Neural cell (in vitro differentiated cells): ENCODE measurements around the gene CASZ1. TPM values are rescaled to one million over a fixed set of nuclear protein-coding genes. Genes with fewer than 3 reads are reported as not detected.

Source experiments
- H2AFZ ChIP-seq: fragments of 200-600, 300-800 bp; sonication (generic), shearing (Covaris generic); 2 replicates; pipeline ENCODE4 v1.6.0; 2014; ENCODE audit warnings: low read depth, mild to moderate bottlenecking, antibody characterized with exemption, low read length, moderate library complexity
- H3F3A ChIP-seq: fragments of 200-600 bp; shearing (Covaris generic); 2 replicates; pipeline ENCODE4 v1.6.1; 2016; ENCODE audit warnings: mild to moderate bottlenecking, moderate library complexity, mixed read lengths, antibody characterized with exemption, low read length; ENCODE audit not compliant: insufficient read depth, poor library complexity, severe bottlenecking
- H3K27ac ChIP-seq: fragments of 200-600, 300-800 bp; sonication (generic), shearing (Covaris generic); 2 replicates; pipeline ENCODE4 v1.5.1; 2014; ENCODE audit warnings: mild to moderate bottlenecking, low read length, moderate library complexity
- H3K27me3 ChIP-seq: fragments of 300-800, 200-600 bp; sonication (generic), shearing (Covaris generic); 2 replicates; pipeline ENCODE4 v1.6.0; 2014; ENCODE audit warnings: mild to moderate bottlenecking, low read depth, low read length, moderate library complexity; ENCODE audit not compliant: insufficient read depth
- H3K36me3 ChIP-seq: fragments of 300-800, 200-600 bp; sonication (generic), shearing (Covaris generic); 2 replicates; pipeline ENCODE4 v1.5.1; 2014; ENCODE audit warnings: mild to moderate bottlenecking, antibody characterized with exemption, low read length, moderate library complexity; ENCODE audit not compliant: insufficient read depth
- H3K4me2 ChIP-seq: fragments of 300-800, 200-600 bp; sonication (generic), shearing (Covaris generic); 2 replicates; pipeline ENCODE4 v1.6.0; 2014; ENCODE audit warnings: mild to moderate bottlenecking, low read length
- H3K4me3 ChIP-seq: fragments of 300-800, 200-600 bp; sonication (generic), shearing (Covaris generic); 2 replicates; pipeline ENCODE4 v1.5.1; 2014; ENCODE audit warnings: mild to moderate bottlenecking, low read length, moderate library complexity
- H3K79me2 ChIP-seq: fragments of 200-600 bp; shearing (Covaris generic); replicated peaks from 2 replicates; pipeline ENCODE4 v1.6.0; 2014; ENCODE audit warnings: mild to moderate bottlenecking, low read length, moderate library complexity; ENCODE audit not compliant: insufficient read depth
- H3K9ac ChIP-seq: fragments of 300-800, 200-600 bp; sonication (generic), shearing (Covaris generic); 2 replicates; pipeline ENCODE4 v1.6.1; 2016; ENCODE audit warnings: mild to moderate bottlenecking, low read length, mixed read lengths
- H3K9me2 ChIP-seq: fragments of 200-600 bp; shearing (Covaris generic); 2 replicates; pipeline ENCODE4 v1.6.1; 2016; ENCODE audit warnings: mild to moderate bottlenecking, low read length, mixed read lengths; ENCODE audit not compliant: insufficient read depth
- H3K9me3 ChIP-seq: fragments of 200-600, 300-800 bp; sonication (generic), shearing (Covaris generic); 2 replicates; pipeline ENCODE4 v1.6.1; 2016; ENCODE audit warnings: mild to moderate bottlenecking, mixed run types, low read length, moderate library complexity, mixed read lengths
- H4K20me1 ChIP-seq: fragments of 200-600 bp; shearing (Covaris generic); 2 replicates; pipeline ENCODE4 v1.6.1; 2016; ENCODE audit warnings: mild to moderate bottlenecking, mixed run types; ENCODE audit not compliant: insufficient read depth
- EZH2 ChIP-seq: fragments of 200-600, 300-800 bp; shearing (Covaris generic), sonication (generic); IDR thresholded peaks from 2 replicates; pipeline ENCODE4 v1.6.1; 2014; ENCODE audit warnings: antibody characterized with exemption, low read length, borderline replicate concordance, mild to moderate bottlenecking; ENCODE audit not compliant: insufficient read depth, poor library complexity, severe bottlenecking
- MXI1 ChIP-seq: fragments of 450-650 bp; conservative IDR thresholded peaks from 2 replicates; pipeline ENCODE4 v1.6.1; 2014; ENCODE audit warnings: antibody characterized with exemption, mild to moderate bottlenecking; ENCODE audit not compliant: poor library complexity, severe bottlenecking
- RAD21 ChIP-seq: fragments of 450-650 bp; conservative IDR thresholded peaks from 2 replicates; pipeline ENCODE4 v1.6.1; 2014; ENCODE audit warnings: antibody characterized with exemption, mild to moderate bottlenecking, moderate library complexity
- REST ChIP-seq: IDR thresholded peaks from 2 replicates; pipeline ENCODE4 v1.6.1; 2012; ENCODE audit warnings: borderline replicate concordance
- SMC3 ChIP-seq: fragments of 450-650 bp; conservative IDR thresholded peaks from 2 replicates; pipeline ENCODE4 v1.6.1; 2014; ENCODE audit warnings: antibody characterized with exemption, mild to moderate bottlenecking, moderate library complexity; ENCODE audit not compliant: poor library complexity
- TAF1 ChIP-seq: IDR thresholded peaks from 2 replicates; pipeline ENCODE4 v1.6.1; 2012; ENCODE audit warnings: low read depth
- polyA plus RNA-seq: library from polyadenylated mRNA; depleted of rRNA; stranded (reverse); fragments of >200 nt; gene quantifications from 2 replicates; pipeline ENCODE4 v1.2.3, GENCODE V29; 2014
- TF ChIP-seq, protein P1 (sequence below): fragments of 450-650 bp; IDR thresholded peaks from 2 replicates; pipeline ENCODE4 v1.5.1; 2014; ENCODE audit warnings: antibody characterized with exemption, mild to moderate bottlenecking, moderate library complexity; ENCODE audit not compliant: poor library complexity, severe bottlenecking

CASZ1 gene
- polyA plus RNA-seq, 1 donor from 2014 or later, result 0.27 TPM

- H3K4me2 ChIP-seq, result no peak overlapping the region
- H3K36me3 ChIP-seq, result no peaks in the 10 kb centered on the region
- H3K27me3 ChIP-seq, result peaks cover 46% of the 10 kb centered on the region
- no peak for TF ChIP-seq RAD21
- peak; percentile 91 for TF ChIP-seq EZH2
- no peaks in the 10 kb centered on the region for H3K9me3 ChIP-seq
- peak overlapping the region; percentile 69 for H3K4me3 ChIP-seq
- H3K27ac ChIP-seq, result no peak overlapping the region
- no peaks in the 10 kb centered on the region for H3F3A ChIP-seq
- H3K9me2 ChIP-seq, result no peaks in the 10 kb centered on the region
- no peak overlapping the region for H3K9ac ChIP-seq
- no peaks in the 10 kb centered on the region for H3K79me2 ChIP-seq
- H4K20me1 ChIP-seq, result peaks cover 3% of the 10 kb centered on the region
- no peak overlapping the region for H2AFZ ChIP-seq
Measured at GRCh38 chr1:10795276-10796021, 997 bp downstream of the CASZ1 start.

DNA sequence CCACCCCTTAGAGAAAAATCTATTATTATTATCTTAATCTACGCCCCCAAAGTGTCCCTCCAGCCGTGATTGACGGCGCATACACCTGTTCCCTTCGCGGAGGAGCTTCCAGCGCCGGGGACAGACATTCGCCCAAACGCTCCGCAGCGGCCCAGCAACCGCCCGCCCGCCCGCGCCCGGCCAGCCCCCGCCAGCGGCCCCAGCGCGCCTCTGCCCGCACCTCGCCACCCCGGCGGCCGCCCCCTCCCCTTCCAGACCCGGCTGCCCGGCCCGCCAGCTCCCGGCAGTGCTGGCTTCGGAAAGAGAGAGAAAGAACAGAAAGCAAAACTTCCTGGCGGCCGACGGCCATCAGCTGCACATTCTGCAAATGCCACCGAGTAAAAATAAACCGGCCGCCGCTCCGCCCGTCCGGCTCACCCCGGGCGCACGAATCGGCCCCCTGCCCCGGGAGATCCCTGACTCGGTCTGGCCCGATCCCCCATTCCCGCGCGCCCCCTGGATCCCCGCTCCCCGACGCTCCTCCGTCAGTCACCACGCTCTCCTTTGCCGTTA lies 1.6 kb downstream of the CASZ1 start:
- no peaks in the 10 kb centered on the region for H3F3A ChIP-seq

More for the DNA sequence above, 1.6 kb downstream of the CASZ1 start:
- Histone ChIP-seq H3K79me2 (no peaks in the 10 kb centered on the region), H3K36me3 (no peaks in the 10 kb centered on the region), H3K9ac (no peak overlapping the region), H4K20me1 (peaks cover 3% of the 10 kb centered on the region), H3K27me3 (peaks cover 46% of the 10 kb centered on the region), H3K27ac (no peak overlapping the region), H2AFZ (no peak overlapping the region), H3K9me2 (no peaks in the 10 kb centered on the region), H3K4me3 (peak overlapping the region; percentile 72), H3K4me2 (no peak overlapping the region), H3K9me3 (no peaks in the 10 kb centered on the region)
- TF ChIP-seq RAD21, result no peak
- no peak for TF ChIP-seq EZH2
- no peak for TF ChIP-seq SMC3
- no peak for TF ChIP-seq TAF1
- TF ChIP-seq, protein P1, sequence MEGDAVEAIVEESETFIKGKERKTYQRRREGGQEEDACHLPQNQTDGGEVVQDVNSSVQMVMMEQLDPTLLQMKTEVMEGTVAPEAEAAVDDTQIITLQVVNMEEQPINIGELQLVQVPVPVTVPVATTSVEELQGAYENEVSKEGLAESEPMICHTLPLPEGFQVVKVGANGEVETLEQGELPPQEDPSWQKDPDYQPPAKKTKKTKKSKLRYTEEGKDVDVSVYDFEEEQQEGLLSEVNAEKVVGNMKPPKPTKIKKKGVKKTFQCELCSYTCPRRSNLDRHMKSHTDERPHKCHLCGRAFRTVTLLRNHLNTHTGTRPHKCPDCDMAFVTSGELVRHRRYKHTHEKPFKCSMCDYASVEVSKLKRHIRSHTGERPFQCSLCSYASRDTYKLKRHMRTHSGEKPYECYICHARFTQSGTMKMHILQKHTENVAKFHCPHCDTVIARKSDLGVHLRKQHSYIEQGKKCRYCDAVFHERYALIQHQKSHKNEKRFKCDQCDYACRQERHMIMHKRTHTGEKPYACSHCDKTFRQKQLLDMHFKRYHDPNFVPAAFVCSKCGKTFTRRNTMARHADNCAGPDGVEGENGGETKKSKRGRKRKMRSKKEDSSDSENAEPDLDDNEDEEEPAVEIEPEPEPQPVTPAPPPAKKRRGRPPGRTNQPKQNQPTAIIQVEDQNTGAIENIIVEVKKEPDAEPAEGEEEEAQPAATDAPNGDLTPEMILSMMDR, result no peak
- TF ChIP-seq MXI1, result no peak
- TF ChIP-seq REST, result no peak
